ENCODE measurements around the gene ZNF407. TPM values are rescaled to one million over a fixed set of nuclear protein-coding genes. Genes with fewer than 3 reads are reported as not detected.
A peak's percentile ranks its signal among the peaks of the same experiment; 100 is the strongest.
"Not testable (repeated sequence)": the region's sequence is repeated elsewhere in the genome, so short reads cannot be mapped to it uniquely, and the experiment has no call there.

The ZNF407 gene
- total and polyA plus RNA-seq, 7 experiments from 2014 or later = 6.8 to 31.3 (median 27.9) TPM

GRCh38 chr18:74971776-74972175 is 374.1 kb downstream of the ZNF407 start:
- H3K4me3 ChIP-seq (ENCODE audit: low read length); ATAC-seq; H3K4me3 Mint-ChIP-seq; H3K27ac ChIP-seq (ENCODE audit: low read depth, low read length); H3K9me3 ChIP-seq (ENCODE audit: control insufficient read depth in 2 of 3, low read length in 3 of 3); H3K36me3 ChIP-seq (ENCODE audit: control insufficient read depth in 2 of 3, insufficient read depth in 3 of 3, low read length in 3 of 3); H3K9me3 Mint-ChIP-seq; DNase-seq; POLR2A ChIA-PET; H3K27me3 ChIP-seq (ENCODE audit: control insufficient read depth in 2 of 2, insufficient read depth in 2 of 2, low read length in 2 of 2); H3K4me1 ChIP-seq (ENCODE audit: control insufficient read depth in 2 of 2, insufficient read depth in 2 of 2, low read length in 2 of 2); H3K27me3 Mint-ChIP-seq; intact Hi-C loops (cut with micrococcal nuclease): not testable (repeated sequence)
- CTCF ChIA-PET = interaction anchor here (0.6 kb wide), 1 partner anchor 253 kb away, joined by 4 read pairs; no protein-coding TSS in a partner anchor
- Mint-ChIP-seq H3K27ac (peak overlapping the region in 3 of 9 donors; percentile 46 to 64 (median 48)), H3K4me1 (peaks cover 0 to 18% (median 5%) of the 10 kb centered on the region in 7 donors), H3K36me3 (peaks cover 0 to 34% (median 5%) of the 10 kb centered on the region in 5 donors)

GRCh38 chr18:74972354-74972753 is 374.7 kb downstream of the ZNF407 start:
- POLR2A ChIA-PET = no interaction called here
- intact Hi-C loops (cut with micrococcal nuclease) = no loop called here
- H3K4me3 Mint-ChIP-seq = no peak overlapping the region

GRCh38 chr18:74975001-74975400 is 377.3 kb downstream of the ZNF407 start:
- peaks cover 0 to 13% (median 5%) of the 10 kb centered on the region in 7 donors for H3K4me1 Mint-ChIP-seq
- H3K9me3 Mint-ChIP-seq = peaks cover 0 to 2% (median 0%) of the 10 kb centered on the region in 11 donors
- Histone ChIP-seq H3K4me3 (ENCODE audit: low read length) (no peak overlapping the region), H3K36me3 (ENCODE audit: control insufficient read depth in 2 of 3, insufficient read depth in 3 of 3, low read length in 3 of 3) (no peaks in the 10 kb centered on the region), H3K9me3 (ENCODE audit: control insufficient read depth in 2 of 3, low read length in 3 of 3) (no peaks in the 10 kb centered on the region), H3K27me3 (ENCODE audit: control insufficient read depth in 2 of 2, insufficient read depth in 2 of 2, low read length in 2 of 2) (no peaks in the 10 kb centered on the region), H3K4me1 (ENCODE audit: control insufficient read depth in 2 of 2, insufficient read depth in 2 of 2, low read length in 2 of 2) (no peaks in the 10 kb centered on the region), H3K27ac (ENCODE audit: low read depth, low read length) (no peak overlapping the region)
- H3K36me3 Mint-ChIP-seq = peaks cover 0 to 40% (median 22%) of the 10 kb centered on the region in 5 donors
- no peak overlapping the region for H3K27ac Mint-ChIP-seq
- H3K4me3 Mint-ChIP-seq = no peak overlapping the region
- H3K27me3 Mint-ChIP-seq = no peaks in the 10 kb centered on the region
- CTCF ChIA-PET = no interaction called here
- ATAC-seq (no peak), DNase-seq (no peak)
- POLR2A ChIA-PET = interaction anchor here (0.7 kb wide), 1 partner anchor 17 kb away, joined by 3 read pairs; no protein-coding TSS in a partner anchor
- intact Hi-C loops (cut with micrococcal nuclease) = no loop called here

More at GRCh38 chr18:74972354-74972753, 374.7 kb downstream of the ZNF407 start:
- ATAC-seq = no peak
- Mint-ChIP-seq H3K27me3 (no peaks in the 10 kb centered on the region), H3K36me3 (peaks cover 0 to 39% (median 5%) of the 10 kb centered on the region in 5 donors), H3K27ac (peak overlapping the region in 1 of 9 donors; percentile 46), H3K4me1 (peaks cover 0 to 18% (median 5%) of the 10 kb centered on the region in 7 donors), H3K9me3 (peaks cover 0 to 4% (median 0%) of the 10 kb centered on the region in 11 donors)
- H3K27ac ChIP-seq (ENCODE audit: low read depth, low read length) = no peak overlapping the region
- no peak for DNase-seq
- H3K4me3 ChIP-seq (ENCODE audit: low read length) = no peak overlapping the region
- no peaks in the 10 kb centered on the region for H3K9me3 ChIP-seq (ENCODE audit: control insufficient read depth in 2 of 3, low read length in 3 of 3)
- no peaks in the 10 kb centered on the region for H3K36me3 ChIP-seq (ENCODE audit: control insufficient read depth in 2 of 3, insufficient read depth in 3 of 3, low read length in 3 of 3)
- H3K27me3 ChIP-seq (ENCODE audit: control insufficient read depth in 2 of 2, insufficient read depth in 2 of 2, low read length in 2 of 2) = no peaks in the 10 kb centered on the region
- CTCF ChIA-PET = no interaction called here
- no peaks in the 10 kb centered on the region for H3K4me1 ChIP-seq (ENCODE audit: control insufficient read depth in 2 of 2, insufficient read depth in 2 of 2, low read length in 2 of 2)

- ChIA-PET CTCF (no interaction called here), POLR2A (no interaction called here)
- no peak overlapping the region for H3K27ac Mint-ChIP-seq
- intact Hi-C loops (cut with micrococcal nuclease) = no loop called here
- H3K36me3 Mint-ChIP-seq = peaks cover 1 to 45% (median 27%) of the 10 kb centered on the region in 5 donors
- peaks cover 0 to 2% (median 0%) of the 10 kb centered on the region in 11 donors for H3K9me3 Mint-ChIP-seq
- no peak for DNase-seq
- H3K4me3 Mint-ChIP-seq = no peak overlapping the region
- ATAC-seq = no peak
- H3K9me3 ChIP-seq (ENCODE audit: control insufficient read depth in 2 of 3, low read length in 3 of 3) = no peaks in the 10 kb centered on the region
- H3K36me3 ChIP-seq (ENCODE audit: control insufficient read depth in 2 of 3, insufficient read depth in 3 of 3, low read length in 3 of 3) = no peaks in the 10 kb centered on the region
- no peaks in the 10 kb centered on the region for H3K27me3 ChIP-seq (ENCODE audit: control insufficient read depth in 2 of 2, insufficient read depth in 2 of 2, low read length in 2 of 2)
- peaks cover 0 to 11% (median 4%) of the 10 kb centered on the region in 7 donors for H3K4me1 Mint-ChIP-seq
- no peak overlapping the region for H3K4me3 ChIP-seq (ENCODE audit: low read length)
- H3K27me3 Mint-ChIP-seq = no peaks in the 10 kb centered on the region
- no peak overlapping the region for H3K27ac ChIP-seq (ENCODE audit: low read depth, low read length)
- H3K4me1 ChIP-seq (ENCODE audit: control insufficient read depth in 2 of 2, insufficient read depth in 2 of 2, low read length in 2 of 2) = no peaks in the 10 kb centered on the region
These were observed 378.8 kb downstream of the ZNF407 start for GRCh38 chr18:74976331-74976909.

- Mint-ChIP-seq H3K36me3 (peaks cover 1 to 42% (median 29%) of the 10 kb centered on the region in 5 donors), H3K27me3 (no peaks in the 10 kb centered on the region), H3K4me3 (no peak overlapping the region), H3K9me3 (no peaks in the 10 kb centered on the region), H3K4me1 (peaks cover 0 to 8% (median 0%) of the 10 kb centered on the region in 7 donors), H3K27ac (no peak overlapping the region)
- intact Hi-C loops (cut with micrococcal nuclease) = no loop called here
- H3K27ac ChIP-seq (ENCODE audit: low read depth, low read length) = no peak overlapping the region
- CTCF ChIA-PET = no interaction called here
- H3K9me3 ChIP-seq (ENCODE audit: control insufficient read depth in 2 of 3, low read length in 3 of 3) = no peaks in the 10 kb centered on the region
- no peaks in the 10 kb centered on the region for H3K4me1 ChIP-seq (ENCODE audit: control insufficient read depth in 2 of 2, insufficient read depth in 2 of 2, low read length in 2 of 2)
- DNase-seq = no peak
- H3K4me3 ChIP-seq (ENCODE audit: low read length) = no peak overlapping the region
- no peak for ATAC-seq
- POLR2A ChIA-PET = no interaction called here
- no peaks in the 10 kb centered on the region for H3K36me3 ChIP-seq (ENCODE audit: control insufficient read depth in 2 of 3, insufficient read depth in 3 of 3, low read length in 3 of 3)
- H3K27me3 ChIP-seq (ENCODE audit: control insufficient read depth in 2 of 2, insufficient read depth in 2 of 2, low read length in 2 of 2) = no peaks in the 10 kb centered on the region
These were observed 379.4 kb downstream of the ZNF407 start for GRCh38 chr18:74977041-74977440.

GRCh38 chr18:74980669-74981068 is 383.0 kb downstream of the ZNF407 start:
- no peaks in the 10 kb centered on the region for H3K27me3 ChIP-seq (ENCODE audit: control insufficient read depth in 2 of 2, insufficient read depth in 2 of 2, low read length in 2 of 2)
- no peak overlapping the region for H3K27ac Mint-ChIP-seq
- no peaks in the 10 kb centered on the region for H3K36me3 ChIP-seq (ENCODE audit: control insufficient read depth in 2 of 3, insufficient read depth in 3 of 3, low read length in 3 of 3)
- no peak overlapping the region for H3K27ac ChIP-seq (ENCODE audit: low read depth, low read length)
- H3K4me1 Mint-ChIP-seq = peaks cover 0 to 4% (median 0%) of the 10 kb centered on the region in 7 donors
- POLR2A ChIA-PET = no interaction called here
- CTCF ChIA-PET = no interaction called here
- H3K27me3 Mint-ChIP-seq = no peaks in the 10 kb centered on the region
- H3K4me3 ChIP-seq (ENCODE audit: low read length) = no peak overlapping the region
- peaks cover 1 to 48% (median 37%) of the 10 kb centered on the region in 5 donors for H3K36me3 Mint-ChIP-seq
- DNase-seq = no peak
- intact Hi-C loops (cut with micrococcal nuclease) = no loop called here
- H3K4me3 Mint-ChIP-seq = no peak overlapping the region
- no peak for ATAC-seq
- no peaks in the 10 kb centered on the region for H3K9me3 ChIP-seq (ENCODE audit: control insufficient read depth in 2 of 3, low read length in 3 of 3)
- no peaks in the 10 kb centered on the region for H3K4me1 ChIP-seq (ENCODE audit: control insufficient read depth in 2 of 2, insufficient read depth in 2 of 2, low read length in 2 of 2)
- no peaks in the 10 kb centered on the region for H3K9me3 Mint-ChIP-seq

- H3K27ac ChIP-seq (ENCODE audit: low read depth, low read length) = no peak overlapping the region
- no peaks in the 10 kb centered on the region for H3K36me3 ChIP-seq (ENCODE audit: control insufficient read depth in 2 of 3, insufficient read depth in 3 of 3, low read length in 3 of 3)
- H3K4me1 ChIP-seq (ENCODE audit: control insufficient read depth in 2 of 2, insufficient read depth in 2 of 2, low read length in 2 of 2) = no peaks in the 10 kb centered on the region
- ChIA-PET CTCF (no interaction called here), POLR2A (no interaction called here)
- no peaks in the 10 kb centered on the region for H3K27me3 ChIP-seq (ENCODE audit: control insufficient read depth in 2 of 2, insufficient read depth in 2 of 2, low read length in 2 of 2)
- Mint-ChIP-seq H3K9me3 (no peaks in the 10 kb centered on the region), H3K4me3 (no peak overlapping the region), H3K27ac (no peak overlapping the region), H3K4me1 (peaks cover 0 to 4% (median 0%) of the 10 kb centered on the region in 7 donors), H3K27me3 (no peaks in the 10 kb centered on the region), H3K36me3 (peaks cover 1 to 48% (median 37%) of the 10 kb centered on the region in 5 donors)
- intact Hi-C loops (cut with micrococcal nuclease) = no loop called here
- DNase-seq = no peak
- no peak overlapping the region for H3K4me3 ChIP-seq (ENCODE audit: low read length)
- no peaks in the 10 kb centered on the region for H3K9me3 ChIP-seq (ENCODE audit: control insufficient read depth in 2 of 3, low read length in 3 of 3)
- no peak for ATAC-seq
These were observed 383.8 kb downstream of the ZNF407 start for GRCh38 chr18:74981476-74981875.
